ENCODE data around the gene LOXL4.

Gene LOXL4

GRCh38 chr10:98242823-98243222 is 25.2 kb downstream of the LOXL4 start:
- no peaks in the 10 kb centered on the region for H3K79me2 ChIP-seq (ENCODE audit: control insufficient read depth, insufficient read depth, low read length, poor library complexity)
- H3K9me3 ChIP-seq (ENCODE audit: insufficient read depth, low read depth, low read length): no peaks in the 10 kb centered on the region
- no peak overlapping the region for H4K8ac ChIP-seq (ENCODE audit: low read depth, low read length)
- H2AK5ac ChIP-seq (ENCODE audit: low read length): no peak overlapping the region
- no peak overlapping the region for H3K23ac ChIP-seq (ENCODE audit: low read length)
- H3K18ac ChIP-seq (ENCODE audit: low read length): no peak overlapping the region
- no peak overlapping the region for H4K12ac ChIP-seq (ENCODE audit: low read depth, low read length)
- no peak overlapping the region for H2BK5ac ChIP-seq (ENCODE audit: low read depth, low read length, poor library complexity)
- H3K27me3 ChIP-seq (ENCODE audit: insufficient read depth, low read length): no peaks in the 10 kb centered on the region
- no peak overlapping the region for H3K9ac ChIP-seq (ENCODE audit: low read length)
- no peak overlapping the region for H3K27ac ChIP-seq (ENCODE audit: low read depth, low read length)
- peaks cover 5 to 21% of the 10 kb centered on the region in 2 experiments for H3K36me3 ChIP-seq (ENCODE audit: control insufficient read depth in 1 of 2, insufficient read depth in 2 of 2, low read length in 2 of 2)
- no peak overlapping the region for H3K4ac ChIP-seq (ENCODE audit: low read depth, low read length)
- no peak overlapping the region for H3K4me3 ChIP-seq (ENCODE audit: low read depth, low read length)
- H2BK12ac ChIP-seq (ENCODE audit: low read length): no peak overlapping the region
- no CpG with 5 or more reads among the region's 1 CpG for WGBS (ENCODE audit: extremely low coverage, insufficient coverage, insufficient read length)
- H3K14ac ChIP-seq (ENCODE audit: low read length): no peak overlapping the region
- DNase-seq: no peak
- no peak overlapping the region for H2AFZ ChIP-seq (ENCODE audit: insufficient read depth, low read length, poor library complexity)
- H3K4me2 ChIP-seq (ENCODE audit: low read length): no peak overlapping the region
- H3K4me1 ChIP-seq (ENCODE audit: control insufficient read depth in 1 of 2, insufficient read depth in 2 of 2, low read length in 2 of 2): no peaks in the 10 kb centered on the region
- no peaks in the 10 kb centered on the region for H3K79me1 ChIP-seq (ENCODE audit: low read length)
- H4K91ac ChIP-seq (ENCODE audit: low read depth, low read length): no peak overlapping the region
- no peak overlapping the region for H2BK120ac ChIP-seq (ENCODE audit: insufficient read depth, low read length, poor library complexity)

GRCh38 chr10:98240524-98240923 is 27.5 kb downstream of the LOXL4 start:
- no peak for DNase-seq
- H2AFZ ChIP-seq (ENCODE audit: insufficient read depth, low read length, poor library complexity): no peak overlapping the region
- no peak overlapping the region for H2BK5ac ChIP-seq (ENCODE audit: low read depth, low read length, poor library complexity)
- no peak overlapping the region for H2BK120ac ChIP-seq (ENCODE audit: insufficient read depth, low read length, poor library complexity)
- no peak overlapping the region for H2AK5ac ChIP-seq (ENCODE audit: low read length)
- no peak overlapping the region for H3K9ac ChIP-seq (ENCODE audit: low read length)
- H3K27me3 ChIP-seq (ENCODE audit: insufficient read depth, low read length): no peaks in the 10 kb centered on the region
- no peaks in the 10 kb centered on the region for H3K9me3 ChIP-seq (ENCODE audit: insufficient read depth, low read depth, low read length)
- H3K14ac ChIP-seq (ENCODE audit: low read length): no peak overlapping the region
- no peak overlapping the region for H4K8ac ChIP-seq (ENCODE audit: low read depth, low read length)
- H3K36me3 ChIP-seq (ENCODE audit: control insufficient read depth in 1 of 2, insufficient read depth in 2 of 2, low read length in 2 of 2): peaks cover 8 to 16% of the 10 kb centered on the region in 2 experiments
- no peak overlapping the region for H4K91ac ChIP-seq (ENCODE audit: low read depth, low read length)
- no peak overlapping the region for H3K4me2 ChIP-seq (ENCODE audit: low read length)
- H3K18ac ChIP-seq (ENCODE audit: low read length): no peak overlapping the region
- H3K4me3 ChIP-seq (ENCODE audit: low read depth, low read length): no peak overlapping the region
- no peak overlapping the region for H3K4ac ChIP-seq (ENCODE audit: low read depth, low read length)
- no peak overlapping the region for H2BK12ac ChIP-seq (ENCODE audit: low read length)
- H3K4me1 ChIP-seq (ENCODE audit: control insufficient read depth in 1 of 2, insufficient read depth in 2 of 2, low read length in 2 of 2): no peaks in the 10 kb centered on the region
- no peak overlapping the region for H4K12ac ChIP-seq (ENCODE audit: low read depth, low read length)
- no peak overlapping the region for H3K23ac ChIP-seq (ENCODE audit: low read length)
- no peaks in the 10 kb centered on the region for H3K79me2 ChIP-seq (ENCODE audit: control insufficient read depth, insufficient read depth, low read length, poor library complexity)
- H3K27ac ChIP-seq (ENCODE audit: low read depth, low read length): no peak overlapping the region
- no CpG with 5 or more reads among the region's 3 CpGs for WGBS (ENCODE audit: extremely low coverage, insufficient coverage, insufficient read length)
- H3K79me1 ChIP-seq (ENCODE audit: low read length): no peaks in the 10 kb centered on the region

GRCh38 chr10:98238391-98238790 is 29.6 kb downstream of the LOXL4 start:
- H3K9me3 ChIP-seq (ENCODE audit: insufficient read depth, low read depth, low read length): no peaks in the 10 kb centered on the region
- no peak overlapping the region for H2BK12ac ChIP-seq (ENCODE audit: low read length)
- no peak overlapping the region for H2BK120ac ChIP-seq (ENCODE audit: insufficient read depth, low read length, poor library complexity)
- no peak overlapping the region for H3K14ac ChIP-seq (ENCODE audit: low read length)
- no peak overlapping the region for H2AFZ ChIP-seq (ENCODE audit: insufficient read depth, low read length, poor library complexity)
- H3K36me3 ChIP-seq (ENCODE audit: control insufficient read depth in 1 of 2, insufficient read depth in 2 of 2, low read length in 2 of 2): peaks cover 6% of the 10 kb centered on the region in 2 experiments
- H3K23ac ChIP-seq (ENCODE audit: low read length): no peak overlapping the region
- no peak overlapping the region for H4K8ac ChIP-seq (ENCODE audit: low read depth, low read length)
- WGBS (ENCODE audit: extremely low coverage, insufficient coverage, insufficient read length): no CpG with 5 or more reads among the region's 1 CpG
- DNase-seq: peak in 1 of 2 donors; percentile 15
- H3K18ac ChIP-seq (ENCODE audit: low read length): no peak overlapping the region
- H3K4ac ChIP-seq (ENCODE audit: low read depth, low read length): no peak overlapping the region
- no peak overlapping the region for H3K4me3 ChIP-seq (ENCODE audit: low read depth, low read length)
- no peak overlapping the region for H4K12ac ChIP-seq (ENCODE audit: low read depth, low read length)
- H3K4me1 ChIP-seq (ENCODE audit: control insufficient read depth in 1 of 2, insufficient read depth in 2 of 2, low read length in 2 of 2): no peaks in the 10 kb centered on the region
- H3K4me2 ChIP-seq (ENCODE audit: low read length): no peak overlapping the region
- H4K91ac ChIP-seq (ENCODE audit: low read depth, low read length): no peak overlapping the region
- no peak overlapping the region for H3K27ac ChIP-seq (ENCODE audit: low read depth, low read length)
- no peak overlapping the region for H3K9ac ChIP-seq (ENCODE audit: low read length)
- H3K27me3 ChIP-seq (ENCODE audit: insufficient read depth, low read length): no peaks in the 10 kb centered on the region
- no peak overlapping the region for H2AK5ac ChIP-seq (ENCODE audit: low read length)
- H3K79me1 ChIP-seq (ENCODE audit: low read length): no peaks in the 10 kb centered on the region
- no peak overlapping the region for H2BK5ac ChIP-seq (ENCODE audit: low read depth, low read length, poor library complexity)
- H3K79me2 ChIP-seq (ENCODE audit: control insufficient read depth, insufficient read depth, low read length, poor library complexity): no peaks in the 10 kb centered on the region

DNA sequence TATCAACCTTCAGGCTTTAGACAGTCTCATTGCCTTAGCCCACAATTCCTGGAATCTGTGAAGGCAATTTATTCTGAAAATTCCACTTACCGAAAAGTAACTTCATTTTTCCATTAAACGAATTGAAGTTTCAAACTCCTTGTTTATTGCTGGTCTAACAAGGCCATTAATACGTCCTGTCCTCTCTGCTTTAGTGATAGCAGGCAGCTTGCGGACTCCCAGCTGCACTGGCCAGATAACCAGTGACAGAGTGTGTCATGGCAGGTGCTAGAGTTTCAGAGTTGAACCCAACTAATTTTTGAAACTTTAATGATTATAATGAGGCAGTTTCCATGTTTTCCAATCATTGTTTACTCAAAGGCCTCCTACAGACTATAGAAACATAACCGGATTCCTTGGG is 31.1 kb downstream of the LOXL4 start:
- no peak overlapping the region for H3K4me2 ChIP-seq (ENCODE audit: low read length)
- no peak overlapping the region for H2AK5ac ChIP-seq (ENCODE audit: low read length)
- H3K4me1 ChIP-seq (ENCODE audit: control insufficient read depth in 1 of 2, insufficient read depth in 2 of 2, low read length in 2 of 2): no peaks in the 10 kb centered on the region
- H3K4ac ChIP-seq (ENCODE audit: low read depth, low read length): no peak overlapping the region
- no peak overlapping the region for H2BK12ac ChIP-seq (ENCODE audit: low read length)
- H2BK5ac ChIP-seq (ENCODE audit: low read depth, low read length, poor library complexity): no peak overlapping the region
- H3K79me2 ChIP-seq (ENCODE audit: control insufficient read depth, insufficient read depth, low read length, poor library complexity): no peaks in the 10 kb centered on the region
- H2BK120ac ChIP-seq (ENCODE audit: insufficient read depth, low read length, poor library complexity): no peak overlapping the region
- no peak overlapping the region for H3K4me3 ChIP-seq (ENCODE audit: low read depth, low read length)
- DNase-seq: no peak
- peaks cover 6 to 8% of the 10 kb centered on the region in 2 experiments for H3K36me3 ChIP-seq (ENCODE audit: control insufficient read depth in 1 of 2, insufficient read depth in 2 of 2, low read length in 2 of 2)
- H3K27me3 ChIP-seq (ENCODE audit: insufficient read depth, low read length): no peaks in the 10 kb centered on the region
- H3K18ac ChIP-seq (ENCODE audit: low read length): no peak overlapping the region
- H2AFZ ChIP-seq (ENCODE audit: insufficient read depth, low read length, poor library complexity): no peak overlapping the region
- no peaks in the 10 kb centered on the region for H3K79me1 ChIP-seq (ENCODE audit: low read length)
- H3K27ac ChIP-seq (ENCODE audit: low read depth, low read length): no peak overlapping the region
- H3K14ac ChIP-seq (ENCODE audit: low read length): no peak overlapping the region
- H3K23ac ChIP-seq (ENCODE audit: low read length): no peak overlapping the region
- no peaks in the 10 kb centered on the region for H3K9me3 ChIP-seq (ENCODE audit: insufficient read depth, low read depth, low read length)
- no peak overlapping the region for H4K8ac ChIP-seq (ENCODE audit: low read depth, low read length)
- H3K9ac ChIP-seq (ENCODE audit: low read length): no peak overlapping the region
- WGBS (ENCODE audit: extremely low coverage, insufficient coverage, insufficient read length): no CpG with 5 or more reads among the region's 5 CpGs
- no peak overlapping the region for H4K91ac ChIP-seq (ENCODE audit: low read depth, low read length)
- H4K12ac ChIP-seq (ENCODE audit: low read depth, low read length): no peak overlapping the region
